LNCaP clone FGC (cell line): ENCODE measurements around the gene GALNT1.

Experiments
- DNase-seq: peaks from one replicate; pipeline ENCODE4 v3.0.0-alpha.2; 2011; ENCODE audit warnings: low read depth
- H3K4me3 ChIP-seq: 2 replicates; pipeline ENCODE4 v1.5.1; 2011; ENCODE audit warnings: mild to moderate bottlenecking, low read depth, low read length, control low read depth
- CTCF ChIP-seq: IDR thresholded peaks from 2 replicates; pipeline ENCODE4 v1.5.1; 2012; ENCODE audit warnings: mild to moderate bottlenecking; ENCODE audit not compliant: control insufficient read depth, insufficient read depth; ENCODE audit errors: extremely low read depth

The GALNT1 gene

GRCh38 chr18:35683021-35683420, 101.5 kb downstream of the GALNT1 start:
- no peak for DNase-seq
- H3K4me3 ChIP-seq = no peak overlapping the region
- TF ChIP-seq CTCF = no peak

DNA sequence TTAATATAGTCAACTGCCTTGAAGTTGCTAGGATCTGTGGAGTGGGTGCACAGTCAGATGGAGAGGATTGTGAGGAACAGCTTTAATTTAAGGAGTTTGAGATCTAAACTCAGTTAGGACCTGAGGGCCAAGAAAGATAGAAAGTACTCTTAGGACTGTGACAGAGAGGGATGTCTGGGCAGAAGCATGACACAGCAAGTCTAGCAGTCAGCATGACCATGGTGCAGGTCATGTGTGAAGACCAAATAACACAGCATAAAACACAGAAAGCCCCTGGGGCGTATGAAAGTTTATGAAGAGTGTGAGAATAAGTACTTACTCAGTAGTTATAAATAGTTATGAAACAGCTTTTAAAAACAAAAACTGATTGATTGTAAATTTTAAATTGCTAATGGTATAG, 107.2 kb downstream of the GALNT1 start:
- TF ChIP-seq CTCF = no peak
- no peak for DNase-seq
- no peak overlapping the region for H3K4me3 ChIP-seq

DNA sequence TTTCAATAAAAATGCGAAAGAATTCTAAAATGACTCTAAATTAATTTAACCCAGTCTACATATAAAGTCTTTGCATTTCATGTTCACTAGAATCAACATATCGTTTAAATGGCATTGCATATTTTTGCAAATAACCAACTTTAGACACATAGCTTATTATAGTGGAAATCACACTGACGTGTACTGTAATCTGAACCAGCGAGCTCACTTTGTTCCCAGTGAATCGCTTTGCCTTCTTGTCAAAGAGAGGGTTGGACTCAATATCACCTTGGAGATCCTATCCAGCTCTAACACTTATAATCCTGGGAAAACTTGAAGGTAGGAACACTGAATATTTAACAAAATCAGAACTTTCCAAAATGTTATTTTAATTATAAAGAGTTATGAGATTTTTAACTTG, 108.2 kb downstream of the GALNT1 start:
- TF ChIP-seq CTCF = no peak
- no peak overlapping the region for H3K4me3 ChIP-seq
- no peak for DNase-seq

GRCh38 chr18:35691625-35692024, 110.1 kb downstream of the GALNT1 start:
- no peak for TF ChIP-seq CTCF
- H3K4me3 ChIP-seq = no peak overlapping the region
- DNase-seq = no peak

- no peak for DNase-seq
- TF ChIP-seq CTCF = no peak
- no peak overlapping the region for H3K4me3 ChIP-seq
These were observed 111.3 kb downstream of the GALNT1 start for GRCh38 chr18:35692866-35693265.

GRCh38 chr18:35693829-35694228, 112.3 kb downstream of the GALNT1 start:
- no peak for TF ChIP-seq CTCF
- no peak overlapping the region for H3K4me3 ChIP-seq
- no peak for DNase-seq

DNA sequence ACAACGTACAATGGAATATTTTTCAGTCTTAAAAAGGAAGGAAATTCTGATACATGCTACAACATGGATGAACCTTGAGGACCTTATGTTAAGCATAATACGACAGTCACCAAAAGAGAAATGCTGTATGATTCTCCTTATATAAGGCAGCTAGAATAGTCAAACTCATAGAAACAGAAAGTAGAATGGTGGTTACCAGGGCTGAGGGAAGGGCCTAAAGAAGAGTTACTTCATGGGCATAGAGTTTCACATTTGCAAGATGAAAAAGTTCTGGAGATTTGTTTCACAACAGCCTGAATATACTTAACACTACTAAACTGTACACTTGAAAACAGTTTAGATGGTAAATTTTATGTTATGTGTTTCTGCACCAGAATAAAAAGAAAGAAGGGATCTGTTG, 113.3 kb downstream of the GALNT1 start:
- no peak overlapping the region for H3K4me3 ChIP-seq
- no peak for TF ChIP-seq CTCF
- no peak for DNase-seq
